Gastroesophageal sphincter (tissue), 4 donors: ENCODE results near the gene MARVELD3. TPM values are rescaled to one million over a fixed set of nuclear protein-coding genes. Genes with fewer than 3 reads are reported as not detected.

Source experiments
- ATAC-seq: fragments of 150-250 bp; one replicate; pipeline ENCODE4 v1.9.1; 2016; ENCODE audit warnings: mild to moderate bottlenecking, moderate library complexity
- H3K27ac ChIP-seq, 4 donors: fragments of 200-600 bp; sonication (generic) in 3 of 4; 1 replicate in 3 of 4; 2 replicates in 1 of 4; pipeline ENCODE4 v1.5.1; 2016 to 2019
- H3K27me3 ChIP-seq: fragments of 200-600 bp; sonication (generic); one replicate; pipeline ENCODE4 v1.5.1; 2019
- H3K36me3 ChIP-seq, 2 donors: fragments of 200-600 bp; sonication (generic); one replicate each; pipeline ENCODE4 v1.5.1; 2019; ENCODE audit warnings: control low read depth in 1 of 2
- H3K4me1 ChIP-seq, 3 donors: fragments of 200-600 bp; sonication (generic); 1 replicate in 2 of 3; 2 replicates in 1 of 3; pipeline ENCODE4 v1.5.1; 2016 to 2019; ENCODE audit warnings: control low read depth in 2 of 3
- H3K4me3 ChIP-seq, 2 donors: fragments of 200-600 bp; sonication (generic); one replicate each; pipeline ENCODE4 v1.5.1; 2019; ENCODE audit warnings: mild to moderate bottlenecking in 1 of 2, moderate library complexity in 1 of 2
- H3K9me3 ChIP-seq, 3 donors: fragments of 200-600 bp; sonication (generic); one replicate each; pipeline ENCODE4 v1.5.1; 2017 to 2019; ENCODE audit warnings: control low read depth in 2 of 3
- EP300 ChIP-seq: sonication (generic); formaldehyde crosslinking; IDR thresholded peaks from one replicate; pipeline ENCODE4 v1.6.1; 2017; ENCODE audit warnings: antibody characterized with exemption, mild to moderate bottlenecking
- POLR2A ChIP-seq, 2 donors: fragments of 450-650 bp; IDR thresholded peaks; one replicate each; pipeline ENCODE4 v1.6.1; 2017; ENCODE audit warnings: antibody characterized with exemption in 2 of 2, mild to moderate bottlenecking in 2 of 2, moderate library complexity in 1 of 2
- POLR2AphosphoS5 ChIP-seq: sonication (generic); formaldehyde crosslinking; IDR thresholded peaks from one replicate; pipeline ENCODE4 v1.6.1; 2017; ENCODE audit warnings: antibody characterized with exemption
- WGBS, 2 donors: methylation state at CpG; one replicate each; pipeline ENCODE4 v1.1.5; 2018; ENCODE audit warnings: low coverage in 1 of 2; 5-methylcytosine and 5-hydroxymethylcytosine counted together
- total RNA-seq, 4 donors: library from RNA; depleted of rRNA; stranded (reverse); fragments of >200 nt; gene quantifications; one replicate each; pipeline ENCODE4 v1.1.0, GENCODE V29; 2016
- TF ChIP-seq, protein P1 (sequence below), 4 experiments: fragments of 200-600 bp in 2 of 4; fragments of 450-650 bp in 2 of 4; sonication (generic) in 1 of 4; IDR thresholded peaks; one replicate each; pipeline ENCODE4 v1.5.1; 2017 to 2019; ENCODE audit warnings: antibody characterized with exemption in 4 of 4, mild to moderate bottlenecking in 2 of 4, moderate library complexity in 2 of 4

Gene MARVELD3
- total RNA-seq, 4 donors from 2014 or later: 1.4 TPM; not detected in 3

DNA sequence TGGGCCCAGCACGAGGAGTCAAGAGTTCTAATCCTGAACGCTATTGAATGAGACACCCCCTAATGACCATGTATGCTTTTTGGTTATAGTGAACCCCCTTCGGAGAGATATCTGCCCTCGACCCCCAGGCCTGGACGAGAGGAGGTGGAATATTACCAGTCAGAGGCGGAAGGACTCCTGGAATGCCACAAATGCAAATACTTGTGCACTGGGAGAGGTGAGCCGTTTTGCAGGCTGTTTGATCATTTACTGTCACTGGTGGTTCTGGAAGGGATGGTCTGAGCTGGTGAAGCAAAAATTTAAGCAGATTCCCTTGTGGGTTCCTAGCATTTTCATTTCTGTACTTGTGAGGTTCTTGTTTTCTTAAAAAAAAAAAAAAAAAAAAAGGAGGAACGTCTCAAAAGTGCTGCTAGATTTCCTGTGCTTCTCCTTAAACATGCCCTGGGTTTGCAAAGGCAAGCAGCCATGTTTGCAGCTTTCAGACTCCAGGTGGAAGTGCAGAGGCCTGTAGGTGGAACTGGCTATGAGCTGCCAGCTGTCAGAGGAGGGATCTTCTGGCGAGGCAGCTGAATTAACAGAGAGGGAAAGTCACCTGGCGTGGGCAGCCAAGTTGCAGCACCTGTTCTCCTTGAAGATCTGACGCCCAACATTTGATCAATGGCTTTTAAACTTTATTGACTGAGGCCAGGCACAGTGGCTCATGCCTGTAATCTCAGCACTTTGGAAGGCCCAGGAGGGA is 3.5 kb downstream of the MARVELD3 start:
- WGBS, 2 donors: 61 to 69% methylated on average over 10 to 11 of the region's 11 CpGs
- Histone ChIP-seq H3K9me3 (no peaks in the 10 kb centered on the region), H3K27me3 (peaks cover 40% of the 10 kb centered on the region), H3K27ac (no peak overlapping the region), H3K4me3 (no peak overlapping the region), H3K36me3 (no peaks in the 10 kb centered on the region), H3K4me1 (peaks cover 0 to 14% (median 11%) of the 10 kb centered on the region in 3 donors)
- no peak for TF ChIP-seq POLR2A (IDR thresholded peaks at IDR 0.05)
- no peak for TF ChIP-seq EP300
- no peak for TF ChIP-seq POLR2AphosphoS5
- TF ChIP-seq, protein P1, sequence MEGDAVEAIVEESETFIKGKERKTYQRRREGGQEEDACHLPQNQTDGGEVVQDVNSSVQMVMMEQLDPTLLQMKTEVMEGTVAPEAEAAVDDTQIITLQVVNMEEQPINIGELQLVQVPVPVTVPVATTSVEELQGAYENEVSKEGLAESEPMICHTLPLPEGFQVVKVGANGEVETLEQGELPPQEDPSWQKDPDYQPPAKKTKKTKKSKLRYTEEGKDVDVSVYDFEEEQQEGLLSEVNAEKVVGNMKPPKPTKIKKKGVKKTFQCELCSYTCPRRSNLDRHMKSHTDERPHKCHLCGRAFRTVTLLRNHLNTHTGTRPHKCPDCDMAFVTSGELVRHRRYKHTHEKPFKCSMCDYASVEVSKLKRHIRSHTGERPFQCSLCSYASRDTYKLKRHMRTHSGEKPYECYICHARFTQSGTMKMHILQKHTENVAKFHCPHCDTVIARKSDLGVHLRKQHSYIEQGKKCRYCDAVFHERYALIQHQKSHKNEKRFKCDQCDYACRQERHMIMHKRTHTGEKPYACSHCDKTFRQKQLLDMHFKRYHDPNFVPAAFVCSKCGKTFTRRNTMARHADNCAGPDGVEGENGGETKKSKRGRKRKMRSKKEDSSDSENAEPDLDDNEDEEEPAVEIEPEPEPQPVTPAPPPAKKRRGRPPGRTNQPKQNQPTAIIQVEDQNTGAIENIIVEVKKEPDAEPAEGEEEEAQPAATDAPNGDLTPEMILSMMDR (IDR thresholded peaks at IDR 0.05): no peak
- no peak for ATAC-seq

DNA sequence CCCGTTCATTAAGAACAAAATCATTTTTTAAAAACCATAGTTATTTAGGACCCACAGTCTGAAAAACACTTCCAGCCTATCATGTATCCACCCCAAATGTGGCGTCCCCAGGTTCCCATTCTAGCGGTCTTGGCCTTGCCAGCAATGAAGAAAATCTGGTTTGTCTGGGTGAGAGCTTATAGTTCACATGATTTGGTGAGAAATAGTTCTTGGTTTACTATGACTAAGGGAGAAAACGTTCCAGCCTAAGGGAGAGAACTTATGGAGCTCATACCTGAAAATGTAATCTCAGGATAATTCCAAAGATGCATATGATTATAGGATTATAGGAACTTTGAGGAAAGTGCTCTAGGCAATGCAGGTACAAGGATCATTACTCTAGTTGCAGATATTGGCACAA is 4.8 kb downstream of the MARVELD3 start:
- H3K4me1 ChIP-seq: peaks cover 0 to 12% (median 10%) of the 10 kb centered on the region in 3 donors
- no peak for ATAC-seq
- no peak overlapping the region for H3K4me3 ChIP-seq
- H3K27me3 ChIP-seq: peaks cover 26% of the 10 kb centered on the region
- H3K9me3 ChIP-seq: no peaks in the 10 kb centered on the region
- H3K27ac ChIP-seq: no peak overlapping the region
- 88 to 92% methylated on average over 4 of the region's 4 CpGs for WGBS, 2 donors
- H3K36me3 ChIP-seq: no peaks in the 10 kb centered on the region
- no peak for TF ChIP-seq POLR2AphosphoS5
- TF ChIP-seq EP300: no peak
- TF ChIP-seq, protein P1 (IDR thresholded peaks at IDR 0.05): no peak
- TF ChIP-seq POLR2A (IDR thresholded peaks at IDR 0.05): no peak

DNA sequence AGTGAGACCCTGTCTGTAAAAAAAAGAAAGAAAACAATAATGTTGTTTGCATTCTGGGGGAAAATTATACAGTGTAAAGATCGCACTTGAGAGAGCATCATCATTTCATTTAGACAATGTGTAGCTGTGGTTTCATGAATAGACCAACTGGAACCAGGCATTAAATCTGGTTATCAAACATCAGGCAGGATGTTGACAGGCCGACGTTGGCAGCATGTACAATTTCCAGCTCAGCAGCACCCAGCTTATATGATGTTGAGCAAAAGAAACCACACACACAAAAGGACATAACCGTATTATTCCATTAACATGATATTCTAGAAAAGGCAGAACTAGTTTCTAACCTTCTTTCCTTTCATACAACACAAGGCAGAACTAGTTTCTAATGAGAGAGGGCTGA is 5.8 kb downstream of the MARVELD3 start:
- no peak for ATAC-seq
- 63 to 72% methylated on average over 4 of the region's 4 CpGs for WGBS, 2 donors
- Histone ChIP-seq H3K27ac (no peak overlapping the region), H3K4me1 (peaks cover 0 to 2% (median under 1%) of the 10 kb centered on the region in 3 donors), H3K9me3 (no peaks in the 10 kb centered on the region), H3K36me3 (no peaks in the 10 kb centered on the region), H3K27me3 (peaks cover 17% of the 10 kb centered on the region), H3K4me3 (no peak overlapping the region)
- no peak for TF ChIP-seq POLR2AphosphoS5
- TF ChIP-seq, protein P1 (IDR thresholded peaks at IDR 0.05): no peak
- TF ChIP-seq EP300: no peak
- no peak for TF ChIP-seq POLR2A (IDR thresholded peaks at IDR 0.05)

DNA sequence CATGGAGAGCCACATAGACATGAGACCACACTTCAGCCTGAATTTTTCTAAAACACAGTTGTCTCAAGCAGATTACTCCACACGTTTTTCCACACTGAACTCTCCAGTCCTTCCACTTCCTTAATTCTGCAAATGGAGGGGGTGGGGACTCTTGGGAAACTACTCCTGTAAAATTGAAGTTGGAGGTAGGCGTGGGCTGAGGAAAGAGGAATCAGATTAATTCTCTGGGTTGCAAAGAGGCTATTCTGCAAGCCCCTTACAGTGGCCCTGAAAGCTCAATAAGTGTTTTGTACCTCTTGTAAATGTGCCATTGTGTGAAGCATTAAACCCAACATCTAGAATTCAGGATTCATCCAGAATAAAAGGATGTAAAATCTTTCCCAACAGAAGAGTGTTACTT is 9.6 kb downstream of the MARVELD3 start:
- H3K27me3 ChIP-seq: no peaks in the 10 kb centered on the region
- no peak overlapping the region for H3K4me3 ChIP-seq
- H3K36me3 ChIP-seq: peaks cover 0 to 20% of the 10 kb centered on the region in 2 donors
- H3K27ac ChIP-seq: no peak overlapping the region
- TF ChIP-seq, protein P1 (IDR thresholded peaks at IDR 0.05): no peak
- TF ChIP-seq POLR2A (IDR thresholded peaks at IDR 0.05) (no peak), EP300 (no peak), POLR2AphosphoS5 (no peak)
- H3K9me3 ChIP-seq: no peaks in the 10 kb centered on the region
- WGBS, 2 donors: 42 to 48% methylated on average over 2 of the region's 2 CpGs
- H3K4me1 ChIP-seq: no peaks in the 10 kb centered on the region
- ATAC-seq: no peak

DNA sequence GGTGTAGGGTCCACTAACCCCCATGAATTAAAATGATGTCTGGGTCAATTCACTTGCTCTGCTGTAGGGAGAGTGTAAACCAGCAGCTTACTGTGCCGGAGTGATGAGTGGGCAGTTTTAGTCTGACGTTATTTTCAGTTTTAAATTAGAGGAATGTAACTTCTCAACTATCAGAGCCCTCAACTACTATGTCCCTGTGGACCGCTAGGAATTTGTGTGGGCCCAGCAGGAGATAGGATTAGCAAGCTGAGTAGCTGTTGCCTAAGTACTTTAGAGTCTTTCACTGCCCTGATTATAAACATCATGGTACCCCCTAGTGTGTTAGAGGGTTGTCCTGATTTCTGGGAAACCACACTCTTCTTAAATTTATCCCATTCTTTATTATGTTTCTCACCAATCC is 11.4 kb downstream of the MARVELD3 start:
- Histone ChIP-seq H3K36me3 (peaks cover 0 to 22% of the 10 kb centered on the region in 2 donors), H3K4me1 (no peaks in the 10 kb centered on the region), H3K4me3 (no peak overlapping the region), H3K27ac (no peak overlapping the region), H3K9me3 (no peaks in the 10 kb centered on the region), H3K27me3 (no peaks in the 10 kb centered on the region)
- WGBS, 2 donors: 42 to 60% methylated on average over 1 to 3 of the region's 3 CpGs
- ATAC-seq: no peak
- no peak for TF ChIP-seq POLR2A (IDR thresholded peaks at IDR 0.05)
- TF ChIP-seq EP300: no peak
- TF ChIP-seq, protein P1 (IDR thresholded peaks at IDR 0.05): no peak
- TF ChIP-seq POLR2AphosphoS5: no peak
